DMS114 treated with DMSO at 0.1 percent for 48 hours (cell line): ENCODE measurements around the gene TBC1D22A.
"Not testable (repeated sequence)": the region's sequence is repeated elsewhere in the genome, so short reads cannot be mapped to it uniquely, and the experiment has no call there.

Experiments used
- DNase-seq: peaks from one replicate; lab custom pipeline; 2025; ENCODE audit not compliant: unreplicated experiment; lab: John Stamatoyannopoulos, UW

Gene TBC1D22A

DNA sequence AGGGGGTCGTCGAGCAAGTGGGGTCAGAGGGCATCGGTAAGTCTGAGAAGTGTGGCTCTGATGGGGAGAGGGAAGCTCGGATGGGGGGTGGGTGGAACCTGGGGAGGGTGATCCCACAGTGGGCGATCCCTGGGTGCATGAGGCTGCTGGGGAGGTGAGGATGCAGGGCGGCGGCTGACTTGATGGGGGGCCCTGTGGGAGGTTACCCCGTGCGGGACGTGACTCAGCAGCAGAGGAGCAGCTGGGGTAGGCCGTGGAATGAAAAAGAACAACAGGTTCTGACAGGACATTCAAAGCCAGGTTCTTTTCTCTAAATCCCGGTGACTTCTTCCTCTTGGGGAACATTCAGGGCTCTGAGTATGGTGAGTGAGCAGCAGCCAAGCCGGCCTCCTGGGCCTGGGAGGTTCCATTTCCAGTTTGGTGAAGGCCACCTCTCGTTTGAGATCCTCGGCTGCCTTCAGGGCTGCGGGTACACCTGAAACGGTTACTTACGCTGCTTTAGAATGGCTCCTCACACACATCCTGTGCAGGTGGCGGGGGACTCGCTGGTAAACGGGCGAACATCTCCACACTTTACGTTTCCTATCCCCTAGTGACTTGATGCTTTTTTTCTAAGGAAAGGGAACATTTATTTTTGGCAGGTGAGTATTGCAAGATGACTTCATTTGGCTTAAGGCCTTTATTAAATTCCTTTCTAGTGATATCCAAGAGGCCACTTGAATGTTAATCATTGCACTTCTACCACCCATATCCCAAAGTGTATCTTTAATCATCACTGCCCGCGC is 278.2 kb downstream of the TBC1D22A start:
- no peak for DNase-seq

DNA sequence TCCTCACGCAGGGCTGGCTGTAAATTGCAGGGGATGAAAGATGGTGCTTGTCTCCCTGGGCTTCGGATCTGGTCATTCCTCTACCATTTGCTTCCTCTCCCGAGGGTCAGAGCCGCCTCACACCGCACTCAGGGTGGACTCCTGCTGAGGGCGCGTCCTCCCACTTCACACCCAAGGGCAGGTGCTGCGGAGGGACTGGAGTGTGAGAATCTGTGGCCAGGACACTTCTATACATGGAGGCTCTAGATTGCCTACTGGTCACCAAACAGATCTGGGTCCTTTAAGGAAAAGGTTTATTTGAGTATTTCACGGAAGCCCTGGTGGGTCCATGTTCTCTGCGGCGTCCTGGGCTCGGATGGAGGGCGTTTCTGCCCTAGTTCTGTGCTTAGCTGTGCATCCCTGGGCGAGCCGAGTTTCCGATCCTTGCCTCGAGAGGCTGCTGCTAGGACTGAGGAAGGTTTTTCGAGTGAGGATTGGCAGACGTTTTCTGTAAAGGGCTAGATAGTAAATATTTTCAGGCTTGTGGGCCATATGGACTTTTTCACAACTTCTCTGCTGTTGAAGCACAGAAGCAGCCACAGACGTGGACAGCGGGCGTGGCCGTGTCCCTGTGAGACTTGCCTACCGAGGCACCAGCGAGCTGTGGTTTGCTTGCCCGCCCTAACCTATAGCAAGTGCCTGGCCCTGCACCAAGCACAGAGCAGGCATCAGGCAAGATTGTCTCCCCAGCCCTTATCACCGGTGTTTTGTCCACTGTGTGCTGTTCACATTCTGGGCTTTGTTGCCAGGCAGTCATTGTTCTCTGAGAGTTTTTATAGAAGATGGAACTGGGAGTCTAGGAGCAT is 279.0 kb downstream of the TBC1D22A start:
- DNase-seq = no peak

DNA sequence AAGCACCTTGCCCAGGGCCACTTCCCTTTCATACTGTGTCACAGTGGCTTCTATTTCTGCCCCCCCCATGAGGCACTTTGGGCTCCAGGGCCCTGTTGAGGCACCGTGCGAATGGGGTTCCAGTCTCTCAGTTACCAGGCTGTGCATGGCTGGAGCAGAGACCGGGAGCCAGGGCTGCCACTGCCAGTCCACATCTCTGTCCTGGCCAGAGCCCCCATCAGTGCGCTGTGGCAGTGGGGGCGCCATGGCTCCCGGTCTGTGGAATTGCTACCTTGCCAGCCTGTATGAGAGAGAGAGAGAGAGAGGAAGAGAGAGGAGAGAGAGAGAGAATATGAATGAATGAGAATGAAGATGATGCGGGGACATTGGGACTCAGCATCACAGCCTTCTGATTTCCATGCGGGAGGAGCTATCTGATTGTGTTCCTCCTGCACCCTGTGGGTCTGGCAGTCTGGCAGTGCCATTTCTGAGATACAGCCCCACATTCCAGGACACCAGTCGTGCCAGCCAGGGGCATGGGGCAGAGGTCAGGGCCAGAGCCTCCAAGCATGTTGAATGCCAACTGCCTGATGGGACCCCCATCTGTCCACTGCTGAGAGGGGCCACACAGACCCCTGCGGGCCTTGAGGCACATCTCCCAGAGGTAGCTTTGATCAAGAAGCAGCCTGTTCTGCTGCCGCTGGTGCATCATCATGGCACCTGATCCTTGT is 279.8 kb downstream of the TBC1D22A start:
- DNase-seq = no peak

DNA sequence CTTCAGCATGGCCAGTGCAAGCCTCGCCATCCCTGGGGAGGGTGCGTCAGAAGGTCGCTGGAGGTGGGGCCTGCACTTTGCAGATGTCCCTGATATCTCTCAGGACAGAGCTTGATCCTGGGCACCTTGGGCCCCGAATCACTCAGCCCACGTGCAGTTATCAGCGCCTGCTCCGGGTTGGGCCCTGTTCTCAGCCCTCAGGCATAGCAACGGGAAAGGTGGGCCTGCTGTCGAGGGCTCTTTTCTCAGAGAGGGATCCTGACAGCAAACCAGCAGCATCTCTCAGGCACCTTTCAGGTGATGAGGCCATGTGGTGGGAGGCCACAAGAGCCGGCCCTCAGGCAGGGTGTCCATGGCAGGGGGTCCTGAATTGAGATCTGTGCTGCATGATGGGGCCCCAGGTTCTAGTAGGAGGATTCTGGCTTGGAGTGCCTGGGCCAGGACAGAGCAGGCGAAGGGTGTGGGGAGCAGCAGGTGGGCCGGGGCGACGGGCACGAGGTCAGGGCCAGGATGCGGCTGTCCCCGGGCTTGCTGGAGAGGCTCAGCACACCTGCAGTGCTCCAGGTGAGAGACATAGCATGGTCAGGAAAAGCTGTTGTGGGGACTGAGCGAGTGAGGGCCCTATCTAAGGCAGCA is 280.5 kb downstream of the TBC1D22A start:
- no peak for DNase-seq

DNA sequence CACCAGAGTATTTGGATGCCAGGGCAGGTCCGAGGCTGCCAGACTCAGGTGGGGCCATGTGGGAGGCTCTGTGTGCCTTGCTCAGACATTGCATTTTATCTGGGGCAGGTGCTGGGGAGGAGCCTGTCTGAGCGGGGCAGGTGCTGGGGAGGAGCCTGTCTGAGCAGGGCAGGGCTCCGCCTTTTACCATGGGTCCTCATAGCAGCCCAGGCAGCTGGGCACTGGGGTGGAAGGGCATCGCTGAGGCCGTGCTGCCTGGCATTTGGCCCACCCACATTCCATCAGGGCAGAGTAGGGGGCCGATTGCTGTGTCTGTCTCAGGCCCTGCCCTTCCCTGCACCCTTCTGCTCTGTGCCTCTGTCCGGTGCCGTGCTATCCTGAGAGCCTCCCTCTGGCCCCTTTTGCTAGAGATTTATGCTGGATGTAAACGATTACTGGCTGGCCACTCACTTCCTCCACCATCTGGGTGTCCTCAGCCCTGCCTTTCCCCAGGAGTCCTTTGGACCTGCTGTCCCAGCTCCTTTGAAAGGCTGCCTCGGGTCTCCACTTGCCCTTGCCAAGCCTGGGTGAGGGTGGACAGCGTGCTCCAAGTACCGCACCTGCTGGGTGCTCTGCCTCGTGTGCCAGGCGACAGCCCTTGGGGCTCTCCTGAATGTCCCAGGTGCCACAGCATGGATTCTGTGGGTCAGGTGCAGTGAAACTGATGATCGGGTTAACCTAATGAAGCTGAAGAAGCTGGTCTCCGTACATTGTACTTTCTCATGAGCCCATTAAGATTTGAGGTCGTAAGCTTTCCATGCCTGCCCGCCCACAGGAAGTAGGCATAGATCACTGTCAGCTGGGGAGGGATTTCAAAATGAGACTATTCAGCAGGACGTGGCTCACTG is 281.6 kb downstream of the TBC1D22A start:
- DNase-seq = no peak

DNA sequence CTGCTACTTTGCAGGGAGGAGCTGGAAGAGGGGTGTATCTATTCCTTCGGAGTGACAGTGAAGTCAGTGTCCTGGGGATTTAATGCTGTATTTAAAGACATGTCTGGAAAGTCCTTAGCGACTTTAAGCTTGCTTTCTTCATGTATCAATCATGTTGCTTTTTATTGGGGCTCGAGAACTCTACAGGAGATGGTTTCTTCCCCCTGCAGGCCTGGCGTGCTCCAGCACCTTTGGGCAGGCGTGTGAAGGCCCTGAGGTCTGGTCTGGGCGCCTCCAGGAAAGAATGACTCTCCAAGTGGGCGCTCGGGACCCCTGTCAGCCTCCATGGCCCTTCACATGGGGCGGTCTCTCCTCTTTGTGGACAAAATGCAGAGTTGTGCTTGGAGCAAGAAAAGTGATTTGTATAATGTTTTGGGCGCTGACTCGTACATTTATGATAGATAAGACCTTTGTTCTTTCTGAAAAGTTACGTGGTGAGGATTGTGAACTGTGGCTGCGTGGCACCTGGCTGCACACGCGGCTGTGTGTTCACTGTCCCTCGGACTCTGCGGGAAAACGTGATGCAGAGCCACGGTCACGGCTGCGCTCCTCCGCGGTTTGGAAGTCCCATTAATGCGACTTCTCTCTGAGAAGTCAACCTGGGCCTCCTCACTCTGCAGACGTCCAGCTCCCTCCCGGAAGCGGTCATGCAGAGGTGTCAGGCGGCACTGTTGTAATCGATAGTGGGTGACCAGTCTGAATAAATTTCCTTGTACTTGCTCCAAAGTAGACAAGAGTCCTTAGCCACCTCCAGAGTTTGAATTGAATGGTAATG is 282.5 kb downstream of the TBC1D22A start:
- DNase-seq = no peak

DNA sequence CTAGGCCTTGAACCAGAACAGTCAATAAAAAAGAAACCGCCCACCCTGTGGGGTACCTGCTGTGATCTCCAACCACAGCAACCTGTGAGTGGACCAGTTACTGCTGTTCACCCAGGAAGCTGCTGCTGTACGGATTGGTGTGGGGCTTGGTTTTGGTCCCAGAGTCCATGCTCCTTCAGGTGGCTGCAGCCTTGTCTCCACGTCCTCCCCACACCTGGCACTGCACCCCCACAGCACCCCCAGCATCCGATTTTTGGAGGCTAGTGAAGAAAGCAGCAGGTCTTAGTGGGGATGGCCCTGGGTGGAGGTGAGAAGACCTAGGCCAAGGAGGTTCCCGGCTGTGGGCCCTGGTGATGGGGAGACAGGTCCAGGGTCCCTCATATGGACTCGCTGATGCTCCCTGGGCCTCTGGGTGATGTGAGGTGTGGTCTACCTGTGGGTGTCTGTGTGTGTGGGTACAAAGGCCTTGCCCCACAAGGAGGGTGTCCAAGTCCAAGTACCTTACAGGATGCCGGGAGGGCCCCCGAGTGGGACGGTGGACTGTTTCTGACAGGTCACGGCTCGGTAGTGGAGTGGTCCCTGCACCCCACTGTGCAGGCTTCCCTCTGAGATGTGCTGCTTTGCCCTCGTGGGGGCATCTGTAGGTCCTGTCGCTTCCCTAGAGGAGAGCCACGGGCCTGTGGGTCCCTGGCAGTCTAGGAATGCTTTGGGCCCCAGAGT is 283.4 kb downstream of the TBC1D22A start:
- DNase-seq = no peak

DNA sequence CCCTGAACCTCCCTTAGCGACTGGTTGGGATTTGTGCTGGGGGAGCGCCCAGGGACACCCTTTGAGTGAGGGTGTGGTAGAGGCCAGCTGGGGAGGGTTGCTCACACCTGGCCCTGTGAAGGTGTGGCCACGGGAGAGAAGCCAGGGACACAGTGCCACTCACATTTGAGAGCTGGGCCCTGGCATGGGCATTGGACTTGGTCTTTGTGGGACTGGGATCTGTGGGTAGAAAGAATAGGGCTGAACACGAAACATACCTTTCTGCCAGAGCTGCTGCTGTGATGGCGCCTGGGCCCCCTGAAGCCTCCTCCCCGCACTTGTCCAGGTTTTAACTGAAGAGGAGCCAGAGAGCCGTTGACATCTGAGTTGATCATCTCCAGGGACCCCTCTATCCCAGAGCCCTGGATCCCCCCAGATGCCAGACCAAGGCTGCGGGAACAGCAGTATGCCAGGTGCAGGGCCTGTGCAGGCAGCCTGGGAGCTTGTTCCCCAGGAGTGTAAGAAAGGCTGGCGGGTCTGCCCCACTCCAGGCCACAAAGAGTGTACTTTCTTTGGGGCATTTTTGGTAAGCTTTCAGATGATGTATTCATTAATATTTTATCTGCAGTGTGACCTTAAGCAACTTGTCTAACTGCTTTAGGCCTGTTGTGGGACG is 284.1 kb downstream of the TBC1D22A start:
- no peak for DNase-seq

DNA sequence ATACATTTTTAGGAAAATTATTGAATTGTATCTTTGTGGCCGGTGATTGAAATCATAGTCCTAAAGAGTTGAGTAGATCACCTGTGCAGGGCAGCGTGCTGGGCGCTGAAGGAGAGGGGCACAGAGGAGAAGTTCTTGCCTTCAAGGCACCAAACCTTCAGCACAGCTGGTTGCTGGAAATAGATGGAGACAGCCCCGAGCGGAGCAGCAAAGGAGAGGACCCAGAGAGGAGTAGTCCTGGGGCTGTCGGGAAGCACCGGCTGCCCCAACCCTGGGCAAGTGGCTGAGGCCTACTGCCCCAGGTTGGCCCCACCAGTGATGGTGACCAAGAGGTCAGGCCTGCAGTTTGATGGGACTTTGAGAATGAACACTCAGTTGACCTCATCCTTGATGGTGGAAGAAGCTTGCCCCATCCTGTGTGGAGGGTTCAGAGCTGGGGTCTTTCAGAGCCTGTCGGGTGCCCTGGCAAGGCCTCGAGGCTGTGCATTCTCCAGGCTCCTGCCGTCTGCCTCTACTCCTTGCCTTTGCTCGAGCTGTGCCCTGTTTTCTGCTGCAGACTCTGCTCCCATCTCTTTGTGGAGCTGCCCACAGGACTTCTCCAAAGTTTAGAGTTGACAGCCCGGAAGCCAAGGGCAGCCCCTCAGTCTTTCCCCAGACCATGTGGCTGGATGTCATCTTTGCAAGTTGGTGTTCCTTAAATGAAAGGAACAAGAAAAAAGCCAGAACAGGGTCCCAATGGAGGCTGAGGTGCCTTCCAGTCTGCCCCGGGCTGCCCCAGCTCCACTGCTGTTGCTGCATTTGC is 285.1 kb downstream of the TBC1D22A start:
- DNase-seq = no peak

DNA sequence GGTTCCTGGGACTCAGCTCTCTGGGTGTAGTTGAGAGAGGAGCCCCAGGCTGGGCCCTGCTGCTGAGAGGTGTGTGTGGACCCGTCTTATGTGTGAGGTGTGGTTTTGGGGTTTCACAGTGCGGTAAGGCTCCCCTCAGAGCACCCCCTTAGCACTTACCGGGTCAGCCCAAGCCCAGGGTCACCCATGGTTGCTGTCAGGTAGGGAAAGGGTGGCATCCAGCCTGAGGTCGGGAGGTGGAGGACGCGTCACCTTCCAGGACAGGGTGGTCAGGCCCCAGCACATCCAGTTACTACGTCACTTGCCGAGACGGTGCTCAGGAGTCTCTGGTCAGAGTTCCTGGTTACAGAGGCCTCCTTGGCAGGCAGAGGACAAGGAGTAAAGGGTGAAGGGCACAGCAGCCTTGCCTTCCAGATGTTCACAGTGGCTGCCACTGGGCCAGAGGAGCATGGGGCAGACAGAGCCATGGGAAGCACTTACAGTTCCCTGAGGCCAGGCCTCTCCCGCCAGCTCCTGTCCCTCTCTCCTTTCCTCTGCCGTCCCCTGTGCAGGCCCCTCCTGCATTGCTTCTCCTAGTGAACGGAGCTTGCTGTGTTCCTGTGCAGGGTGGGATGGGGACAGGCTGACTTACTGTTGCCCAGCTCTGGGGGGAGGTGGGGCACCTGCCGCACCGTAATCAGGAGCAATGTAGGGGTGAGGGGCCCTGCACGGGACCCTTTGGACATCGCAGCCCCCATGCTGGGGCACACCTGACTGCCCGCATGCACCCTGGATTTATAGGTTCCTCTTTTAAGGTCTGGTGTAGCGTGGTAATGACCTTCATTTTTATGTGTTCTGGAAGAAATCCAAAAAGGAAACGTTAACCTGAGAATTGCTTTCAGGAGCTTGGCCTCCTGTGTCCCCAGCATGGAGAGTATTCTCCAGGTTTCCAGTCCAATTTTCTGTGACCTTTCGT is 285.9 kb downstream of the TBC1D22A start:
- no peak for DNase-seq

DNA sequence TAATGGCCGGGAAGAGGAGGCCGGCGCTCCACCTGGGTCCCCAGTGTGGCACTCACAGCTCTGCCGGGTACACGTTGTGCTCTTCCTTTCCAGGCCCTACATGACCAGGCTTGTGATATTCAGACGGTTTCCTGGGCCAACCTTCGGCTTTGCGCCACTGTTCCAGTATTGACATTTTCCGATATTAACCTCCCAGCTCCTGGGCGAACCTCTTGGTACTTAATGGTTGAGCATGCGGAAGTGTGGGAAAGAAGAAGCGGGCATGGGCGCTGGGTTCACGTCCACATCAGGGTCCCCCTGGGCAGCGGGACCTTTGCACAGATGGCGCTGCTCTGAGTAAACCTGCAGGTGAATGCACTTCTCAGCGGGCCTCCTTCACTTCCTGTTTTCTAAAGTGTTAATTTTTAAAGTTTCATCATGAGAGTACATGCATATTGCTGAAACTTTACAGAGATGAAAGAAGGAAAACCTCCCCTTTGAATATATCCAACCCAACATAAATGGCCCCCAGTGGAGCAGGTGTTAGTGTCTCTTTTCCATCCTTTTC is 286.7 kb downstream of the TBC1D22A start:
- no peak for DNase-seq

DNA sequence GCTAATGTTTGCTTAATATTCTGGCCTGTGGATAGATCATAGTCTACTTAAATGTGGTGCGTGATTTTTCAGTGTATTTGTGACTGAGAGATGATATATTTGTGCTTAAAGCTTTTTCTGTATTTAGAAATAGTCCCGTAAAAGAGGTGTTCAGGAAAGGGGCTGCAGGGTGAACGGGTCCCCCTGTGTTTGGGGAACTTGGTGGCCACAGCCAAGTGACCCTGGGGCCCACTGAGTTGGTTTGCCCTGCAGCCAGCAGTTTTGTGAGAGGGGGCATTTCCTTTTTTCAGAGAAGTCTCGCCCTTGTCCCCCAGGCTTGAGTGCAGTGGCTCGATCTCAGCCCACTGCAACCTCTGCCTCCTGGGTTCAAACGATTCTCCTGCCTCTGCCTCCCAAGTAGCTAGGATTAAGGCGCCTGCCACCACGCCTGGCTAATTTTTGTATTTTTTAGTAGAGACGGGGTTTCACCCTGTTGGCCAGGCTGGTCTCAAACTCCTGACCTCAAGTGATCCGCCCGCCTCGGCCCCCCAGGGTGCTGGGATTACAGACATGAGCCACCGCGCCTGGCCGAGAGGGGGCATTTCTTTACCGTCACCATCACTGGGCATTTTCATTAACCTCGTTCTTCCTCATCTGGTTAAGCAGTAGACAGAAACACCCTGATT is 287.4 kb downstream of the TBC1D22A start:
- not testable (repeated sequence) for DNase-seq

DNA sequence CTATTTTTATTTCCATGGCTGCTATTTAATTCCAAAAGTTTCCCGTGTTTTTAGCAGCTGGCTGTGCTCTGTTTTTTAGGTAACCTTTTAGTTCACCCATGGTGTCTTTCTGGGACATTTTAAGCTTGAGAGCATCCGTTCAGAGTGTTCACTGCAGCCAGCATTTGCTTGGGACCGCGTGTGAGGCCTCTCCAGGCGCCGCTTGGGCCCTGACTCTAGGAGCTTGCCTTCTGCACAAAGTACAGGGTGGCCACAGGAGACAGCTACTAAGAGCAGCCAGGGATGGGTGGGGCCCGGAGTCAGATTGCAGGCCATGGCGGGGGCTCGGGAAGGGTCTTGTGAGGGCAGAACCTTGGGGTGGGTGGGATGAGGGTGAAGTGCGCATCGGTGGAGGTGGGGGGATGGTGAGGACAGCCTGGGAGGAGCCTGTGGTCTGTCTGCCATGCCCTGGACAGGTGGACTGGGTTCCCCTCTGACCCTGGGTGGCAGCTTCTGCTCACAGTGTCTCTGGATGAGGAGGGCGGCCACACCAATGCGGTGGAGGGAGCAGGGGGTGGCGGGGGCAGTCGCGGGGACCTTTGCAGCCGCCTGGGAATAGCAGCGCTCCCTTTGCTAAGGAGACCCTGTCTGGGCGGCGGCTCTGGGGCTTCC is 288.1 kb downstream of the TBC1D22A start:
- no peak for DNase-seq

DNA sequence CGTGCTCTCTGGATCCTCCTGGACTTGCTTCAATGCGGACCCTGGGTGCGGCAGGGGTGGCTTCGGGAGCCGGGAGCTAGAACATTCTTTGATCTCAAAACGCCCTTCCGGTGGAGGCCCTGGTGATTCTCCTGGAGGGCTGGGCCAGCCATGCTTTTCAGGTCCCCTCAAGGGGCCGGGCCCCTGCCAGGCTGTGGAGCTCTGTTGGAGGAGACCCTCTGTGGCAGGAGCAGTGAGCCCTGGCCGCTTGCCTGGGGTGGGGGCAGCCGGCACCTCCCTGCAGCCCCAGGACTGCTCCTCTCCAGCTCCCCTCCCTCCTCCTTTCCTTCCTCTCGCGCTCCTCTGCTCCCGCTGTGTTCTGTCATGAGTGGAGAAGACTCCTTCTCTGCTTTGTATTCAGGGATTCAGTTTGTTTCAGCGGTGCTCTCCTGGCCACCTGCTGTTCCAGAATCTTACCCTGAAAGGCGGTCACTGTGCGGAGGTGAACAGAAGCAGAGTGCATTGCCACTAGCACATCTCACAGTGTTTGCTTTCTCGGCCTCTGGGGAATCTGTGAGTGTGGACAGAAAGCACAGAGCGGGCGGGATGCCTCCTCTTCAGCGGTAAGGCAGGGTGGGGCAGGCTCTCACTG is 289.1 kb downstream of the TBC1D22A start:
- DNase-seq = no peak
